ENCODE data around the gene FAM118B. TPM values are rescaled to one million over a fixed set of nuclear protein-coding genes. Genes with fewer than 3 reads are reported as not detected.

The FAM118B gene
- total RNA-seq, 5 donors from 2014 or later (not counting 1 experiment from before 2014, with no cell fraction given) = 4.2 to 11.9 (median 11.0) TPM

- WGBS (ENCODE audit: insufficient coverage) = 53% methylated on average over 2 of the region's 2 CpGs
- no peaks in the 10 kb centered on the region for H3K27me3 ChIP-seq (replicated peaks in 1 of 2; ENCODE audit: control insufficient read depth in 2 of 2, extremely low read depth in 1 of 2, insufficient read depth in 2 of 2, low read length in 1 of 2)
- Mint-ChIP-seq H3K36me3 (peaks cover 27% of the 10 kb centered on the region), H3K27me3 (no peaks in the 10 kb centered on the region), H3K27ac (peak overlapping the region in 1 of 2 donors; percentile 32), H3K4me3 (no peak overlapping the region), H3K9me3 (no peaks in the 10 kb centered on the region), H3K4me1 (peaks cover 0 to 10% (median 5%) of the 10 kb centered on the region in 3 donors)
- POLR2A ChIA-PET = no interaction called here
- CTCF ChIA-PET = interaction anchor here in 1 of 2 donors (0.6 kb wide), 1 partner anchor 82 kb away, joined by 4 read pairs; no protein-coding TSS in a partner anchor
- ATAC-seq (replicated peaks in 1 of 4) = no peak
- no peaks in the 10 kb centered on the region for H3K9me3 ChIP-seq
- H3K36me3 ChIP-seq (ENCODE audit: control insufficient read depth in 2 of 2, extremely low read depth in 1 of 2, insufficient read depth in 1 of 2, low read length in 1 of 2) = peaks cover 3 to 20% of the 10 kb centered on the region in 2 donors
- DNase-seq = no peak
- no peaks in the 10 kb centered on the region for H3K4me1 ChIP-seq (ENCODE audit: control insufficient read depth in 1 of 2, extremely low read depth in 1 of 2, insufficient read depth in 2 of 2, low read length in 2 of 2)
- H3K4me3 ChIP-seq (ENCODE audit: control insufficient read depth in 1 of 2, extremely low read depth in 1 of 2, low read length in 1 of 2) = no peak overlapping the region
- H3K27ac ChIP-seq (ENCODE audit: low read length) = no peak overlapping the region
Measured at GRCh38 chr11:126297004-126297403, 85.4 kb downstream of the FAM118B start.

GRCh38 chr11:126303623-126304456, 92.3 kb downstream of the FAM118B start, which contains the start of gene DCPS:
DCPS (plus strand) TSS chr11:126304060; CDS start chr11:126304081, 21 bp downstream.
- Histone ChIP-seq H3K27ac (ENCODE audit: low read length) (peak within 1 kb of the TSS; percentile 90), H3K4me3 (ENCODE audit: control insufficient read depth in 1 of 2, extremely low read depth in 1 of 2, low read length in 1 of 2) (peak within 1 kb of the TSS; percentile 87 to 96), H3K4me1 (ENCODE audit: control insufficient read depth in 1 of 2, extremely low read depth in 1 of 2, insufficient read depth in 2 of 2, low read length in 2 of 2) (peaks cover 12 to 37% of the 10 kb centered on the region in 2 experiments), H3K9me3 (no peaks in the 10 kb centered on the region), H3K27me3 (replicated peaks in 1 of 2; ENCODE audit: control insufficient read depth in 2 of 2, extremely low read depth in 1 of 2, insufficient read depth in 2 of 2, low read length in 1 of 2) (no peaks in the 10 kb centered on the region), H3K36me3 (ENCODE audit: control insufficient read depth in 2 of 2, extremely low read depth in 1 of 2, insufficient read depth in 1 of 2, low read length in 1 of 2) (peaks cover 3 to 16% of the 10 kb centered on the region in 2 donors)
- Mint-ChIP-seq H3K27me3 (no peaks in the 10 kb centered on the region), H3K27ac (peak within 1 kb of the TSS; percentile 89 to 97), H3K4me1 (peaks cover 29 to 39% (median 29%) of the 10 kb centered on the region in 3 donors), H3K9me3 (no peaks in the 10 kb centered on the region), H3K4me3 (peak within 1 kb of the TSS; percentile 85 to 98 (median 90)), H3K36me3 (peaks cover 17% of the 10 kb centered on the region)
- CTCF ChIA-PET = interaction anchor here (0.5 to 3.2 kb wide), 8 partner anchors 10 to 177 kb away, joined by 3 to 13 read pairs (median 3); partner anchors contain the start of genes FOXRED1 (in 1 of the 2), SRPRA (in 1 of the 2) and TIRAP (in 1 of the 2)
- POLR2A ChIA-PET = interaction anchor here in 1 of 2 donors (1.0 kb wide), 1 partner anchor 35 kb away, joined by 3 read pairs; the partner anchor contains the start of gene FOXRED1
- 2% methylated on average over 46 of the region's 61 CpGs for WGBS (ENCODE audit: insufficient coverage)
- peak; percentile 98 to 99 (median 99) for ATAC-seq (replicated peaks in 1 of 4)
- peak; percentile 71 to 91 (median 79) for DNase-seq

- H3K36me3 ChIP-seq (ENCODE audit: control insufficient read depth in 2 of 2, extremely low read depth in 1 of 2, insufficient read depth in 1 of 2, low read length in 1 of 2) = peaks cover 0 to 20% of the 10 kb centered on the region in 2 donors
- peak in 1 of 35 experiments; percentile 50 for DNase-seq
- Mint-ChIP-seq H3K36me3 (peaks cover 19% of the 10 kb centered on the region), H3K4me3 (peak overlapping the region; percentile 85 to 98 (median 90)), H3K9me3 (no peaks in the 10 kb centered on the region), H3K27ac (peak overlapping the region; percentile 89 to 97), H3K27me3 (no peaks in the 10 kb centered on the region), H3K4me1 (peaks cover 29 to 39% (median 29%) of the 10 kb centered on the region in 3 donors)
- WGBS (ENCODE audit: insufficient coverage) = 83% methylated on average over 3 of the region's 12 CpGs
- no peaks in the 10 kb centered on the region for H3K9me3 ChIP-seq
- ChIA-PET CTCF (interaction anchor here (0.5 to 3.2 kb wide), 5 partner anchors 10 to 67 kb away, joined by 3 to 13 read pairs (median 3); no protein-coding TSS in a partner anchor), POLR2A (interaction anchor here in 1 of 2 donors (1.0 kb wide), 1 partner anchor 35 kb away, joined by 3 read pairs; the partner anchor contains the start of gene FOXRED1)
- H3K27me3 ChIP-seq (replicated peaks in 1 of 2; ENCODE audit: control insufficient read depth in 2 of 2, extremely low read depth in 1 of 2, insufficient read depth in 2 of 2, low read length in 1 of 2) = no peaks in the 10 kb centered on the region
- no peak for ATAC-seq (replicated peaks in 1 of 4)
- H3K27ac ChIP-seq (ENCODE audit: low read length) = peak overlapping the region; percentile 90
- H3K4me1 ChIP-seq (ENCODE audit: control insufficient read depth in 1 of 2, extremely low read depth in 1 of 2, insufficient read depth in 2 of 2, low read length in 2 of 2) = peaks cover 12 to 37% of the 10 kb centered on the region in 2 experiments
- peak overlapping the region; percentile 87 to 96 for H3K4me3 ChIP-seq (ENCODE audit: control insufficient read depth in 1 of 2, extremely low read depth in 1 of 2, low read length in 1 of 2)
Measured at GRCh38 chr11:126304457-126305075, 93.0 kb downstream of the FAM118B start.

GRCh38 chr11:126305699-126306098, 94.1 kb downstream of the FAM118B start:
- CTCF ChIA-PET = interaction anchor here in 1 of 2 donors (0.6 to 3.2 kb wide), 2 partner anchors 13 to 177 kb away, joined by 3 to 13 read pairs; no protein-coding TSS in a partner anchor
- Histone ChIP-seq H3K4me1 (ENCODE audit: control insufficient read depth in 1 of 2, extremely low read depth in 1 of 2, insufficient read depth in 2 of 2, low read length in 2 of 2) (peaks cover 12 to 44% of the 10 kb centered on the region in 2 experiments), H3K9me3 (no peaks in the 10 kb centered on the region), H3K27me3 (replicated peaks in 1 of 2; ENCODE audit: control insufficient read depth in 2 of 2, extremely low read depth in 1 of 2, insufficient read depth in 2 of 2, low read length in 1 of 2) (no peaks in the 10 kb centered on the region), H3K4me3 (ENCODE audit: control insufficient read depth in 1 of 2, extremely low read depth in 1 of 2, low read length in 1 of 2) (no peak overlapping the region), H3K36me3 (ENCODE audit: control insufficient read depth in 2 of 2, extremely low read depth in 1 of 2, insufficient read depth in 1 of 2, low read length in 1 of 2) (peaks cover 0 to 27% of the 10 kb centered on the region in 2 donors), H3K27ac (ENCODE audit: low read length) (no peak overlapping the region)
- WGBS (ENCODE audit: insufficient coverage) = 49% methylated on average over 2 of the region's 4 CpGs
- DNase-seq = peak in 1 of 35 experiments; percentile 32
- H3K9me3 Mint-ChIP-seq = no peaks in the 10 kb centered on the region
- peak overlapping the region; percentile 63 to 98 (median 66) for H3K4me3 Mint-ChIP-seq
- H3K36me3 Mint-ChIP-seq = peaks cover 28% of the 10 kb centered on the region
- peaks cover 34 to 45% (median 36%) of the 10 kb centered on the region in 3 donors for H3K4me1 Mint-ChIP-seq
- H3K27ac Mint-ChIP-seq = peak overlapping the region; percentile 29 to 85
- H3K27me3 Mint-ChIP-seq = no peaks in the 10 kb centered on the region
- ATAC-seq (replicated peaks in 1 of 4) = no peak
- POLR2A ChIA-PET = interaction anchor here in 1 of 2 donors (0.7 kb wide), 1 partner anchor 20 kb away, joined by 3 read pairs; no protein-coding TSS in a partner anchor

- Mint-ChIP-seq H3K9me3 (no peaks in the 10 kb centered on the region), H3K27ac (peak overlapping the region; percentile 36 to 77), H3K4me3 (no peak overlapping the region), H3K27me3 (no peaks in the 10 kb centered on the region), H3K4me1 (peaks cover 39 to 52% (median 42%) of the 10 kb centered on the region in 3 donors), H3K36me3 (peaks cover 34% of the 10 kb centered on the region)
- POLR2A ChIA-PET = interaction anchor here (0.5 to 0.6 kb wide), 2 partner anchors 52 to 270 kb away, joined by 6 read pairs; no protein-coding TSS in a partner anchor
- no peak overlapping the region for H3K4me3 ChIP-seq (ENCODE audit: control insufficient read depth in 1 of 2, extremely low read depth in 1 of 2, low read length in 1 of 2)
- H3K9me3 ChIP-seq = no peaks in the 10 kb centered on the region
- DNase-seq (peak in 1 of 35 experiments; percentile 12), ATAC-seq (replicated peaks in 1 of 4) (no peak)
- H3K27ac ChIP-seq (ENCODE audit: low read length) = no peak overlapping the region
- H3K27me3 ChIP-seq (replicated peaks in 1 of 2; ENCODE audit: control insufficient read depth in 2 of 2, extremely low read depth in 1 of 2, insufficient read depth in 2 of 2, low read length in 1 of 2) = no peaks in the 10 kb centered on the region
- H3K4me1 ChIP-seq (ENCODE audit: control insufficient read depth in 1 of 2, extremely low read depth in 1 of 2, insufficient read depth in 2 of 2, low read length in 2 of 2) = peaks cover 12 to 45% of the 10 kb centered on the region in 2 experiments
- WGBS (ENCODE audit: insufficient coverage) = 75% methylated on average over 2 of the region's 5 CpGs
- CTCF ChIA-PET = no interaction called here
- H3K36me3 ChIP-seq (ENCODE audit: control insufficient read depth in 2 of 2, extremely low read depth in 1 of 2, insufficient read depth in 1 of 2, low read length in 1 of 2) = peaks cover 0 to 35% of the 10 kb centered on the region in 2 donors
Measured at GRCh38 chr11:126307706-126308105, 96.1 kb downstream of the FAM118B start.

Measured in T-cell (primary cell).